Trophoblast cell (in vitro differentiated cells and primary cell): Measurements from ENCODE around the gene MRPS12.

Source experiments
- DNase-seq, 2 donors: peaks; one replicate each; pipeline ENCODE4 v3.0.0-alpha.2; 2016
- H2AFZ ChIP-seq: 2 replicates; pipeline ENCODE4 v1.6.1; 2013; ENCODE audit warnings: low read length, moderate library complexity, mild to moderate bottlenecking; ENCODE audit not compliant: insufficient read depth, poor library complexity
- H2AK5ac ChIP-seq: 2 replicates; pipeline ENCODE4 v1.6.1; 2013; ENCODE audit warnings: mild to moderate bottlenecking, low read length
- H2BK120ac ChIP-seq: 2 replicates; pipeline ENCODE4 v1.6.1; 2013; ENCODE audit warnings: low read length, mild to moderate bottlenecking, moderate library complexity; ENCODE audit not compliant: insufficient read depth, poor library complexity
- H2BK12ac ChIP-seq: 2 replicates; pipeline ENCODE4 v1.6.1; 2013; ENCODE audit warnings: mild to moderate bottlenecking, low read length, moderate library complexity
- H2BK5ac ChIP-seq: 2 replicates; pipeline ENCODE4 v1.6.1; 2013; ENCODE audit warnings: low read length, low read depth, moderate library complexity, mild to moderate bottlenecking; ENCODE audit not compliant: poor library complexity
- H3K14ac ChIP-seq: 2 replicates; pipeline ENCODE4 v1.6.1; 2013; ENCODE audit warnings: mild to moderate bottlenecking, low read length
- H3K18ac ChIP-seq: 2 replicates; pipeline ENCODE4 v1.6.1; 2013; ENCODE audit warnings: mild to moderate bottlenecking, low read length
- H3K23ac ChIP-seq: 2 replicates; pipeline ENCODE4 v1.6.1; 2013; ENCODE audit warnings: low read length
- H3K27ac ChIP-seq: 2 replicates; pipeline ENCODE4 v1.5.1; 2013; ENCODE audit warnings: low read depth, mild to moderate bottlenecking, inconsistent platforms, low read length, moderate library complexity
- H3K27me3 ChIP-seq: 2 replicates; pipeline ENCODE4 v1.6.1; 2013; ENCODE audit warnings: inconsistent platforms, mild to moderate bottlenecking, low read length, moderate library complexity; ENCODE audit not compliant: insufficient read depth
- H3K36me3 ChIP-seq, 2 experiments: 1 replicate in 1 of 2; 2 replicates in 1 of 2; pipeline ENCODE4 v1.6.1; 2013; ENCODE audit warnings: low read length in 2 of 2, mild to moderate bottlenecking in 2 of 2, moderate library complexity in 1 of 2; ENCODE audit not compliant: insufficient read depth in 2 of 2, control insufficient read depth in 1 of 2
- H3K4ac ChIP-seq: 2 replicates; pipeline ENCODE4 v1.6.1; 2013; ENCODE audit warnings: low read depth, mild to moderate bottlenecking, low read length, moderate library complexity
- H3K4me1 ChIP-seq, 2 experiments: 1 replicate in 1 of 2; 2 replicates in 1 of 2; pipeline ENCODE4 v1.6.1; 2013; ENCODE audit warnings: low read length in 2 of 2, mild to moderate bottlenecking in 2 of 2, moderate library complexity in 1 of 2; ENCODE audit not compliant: insufficient read depth in 2 of 2, control insufficient read depth in 1 of 2
- H3K4me2 ChIP-seq: 2 replicates; pipeline ENCODE4 v1.6.1; 2013; ENCODE audit warnings: inconsistent platforms, mild to moderate bottlenecking, low read length, moderate library complexity
- H3K4me3 ChIP-seq: 2 replicates; pipeline ENCODE4 v1.5.1; 2013; ENCODE audit warnings: mild to moderate bottlenecking, low read depth, low read length, inconsistent platforms
- H3K79me1 ChIP-seq: one replicate; pipeline ENCODE4 v1.6.1; 2013; ENCODE audit warnings: low read length
- H3K79me2 ChIP-seq: 2 replicates; pipeline ENCODE4 v1.6.1; 2013; ENCODE audit warnings: low read length, mild to moderate bottlenecking; ENCODE audit not compliant: control insufficient read depth, insufficient read depth, poor library complexity
- H3K9ac ChIP-seq: 2 replicates; pipeline ENCODE4 v1.6.1; 2013; ENCODE audit warnings: mild to moderate bottlenecking, low read length
- H3K9me3 ChIP-seq: 2 replicates; pipeline ENCODE4 v1.6.1; 2013; ENCODE audit warnings: low read depth, mild to moderate bottlenecking, control low read depth, inconsistent platforms, low read length; ENCODE audit not compliant: insufficient read depth
- H4K12ac ChIP-seq: 2 replicates; pipeline ENCODE4 v1.6.1; 2013; ENCODE audit warnings: low read depth, mild to moderate bottlenecking, low read length, moderate library complexity
- H4K8ac ChIP-seq: 2 replicates; pipeline ENCODE4 v1.6.1; 2013; ENCODE audit warnings: low read depth, mild to moderate bottlenecking, low read length, moderate library complexity
- H4K91ac ChIP-seq: one replicate; pipeline ENCODE4 v1.6.1; 2013; ENCODE audit warnings: low read depth, mild to moderate bottlenecking, low read length, moderate library complexity
- WGBS: extraction: QIAGEN DNeasy Blood & Tissue Kit; methylation state at CpG from one replicate; pipeline ENCODE4 v1.1.7; 2013; ENCODE audit warnings: missing lambda C conversion rate; ENCODE audit not compliant: insufficient read length, insufficient coverage; ENCODE audit errors: extremely low coverage; 5-methylcytosine and 5-hydroxymethylcytosine counted together

Gene MRPS12

GRCh38 chr19:38889803-38890202, 40.9 kb upstream of the MRPS12 start:
- H3K79me2 ChIP-seq: no peaks in the 10 kb centered on the region
- H3K27me3 ChIP-seq: no peaks in the 10 kb centered on the region
- no peaks in the 10 kb centered on the region for H3K9me3 ChIP-seq
- no peak overlapping the region for H3K4me3 ChIP-seq
- no peak for DNase-seq
- no peak overlapping the region for H2BK120ac ChIP-seq
- H3K27ac ChIP-seq: no peak overlapping the region
- H4K12ac ChIP-seq: no peak overlapping the region
- H3K36me3 ChIP-seq: peaks cover 7 to 10% of the 10 kb centered on the region in 2 experiments
- H2AFZ ChIP-seq: no peak overlapping the region
- no peaks in the 10 kb centered on the region for H3K79me1 ChIP-seq
- no peak overlapping the region for H4K8ac ChIP-seq
- no peak overlapping the region for H3K14ac ChIP-seq
- no peak overlapping the region for H3K4ac ChIP-seq
- no peak overlapping the region for H2AK5ac ChIP-seq
- WGBS: no CpG with 5 or more reads among the region's 8 CpGs
- H3K18ac ChIP-seq: no peak overlapping the region
- no peak overlapping the region for H3K23ac ChIP-seq
- H3K9ac ChIP-seq: no peak overlapping the region
- no peak overlapping the region for H2BK5ac ChIP-seq
- no peak overlapping the region for H2BK12ac ChIP-seq
- no peaks in the 10 kb centered on the region for H3K4me1 ChIP-seq
- no peak overlapping the region for H4K91ac ChIP-seq
- no peak overlapping the region for H3K4me2 ChIP-seq

DNA sequence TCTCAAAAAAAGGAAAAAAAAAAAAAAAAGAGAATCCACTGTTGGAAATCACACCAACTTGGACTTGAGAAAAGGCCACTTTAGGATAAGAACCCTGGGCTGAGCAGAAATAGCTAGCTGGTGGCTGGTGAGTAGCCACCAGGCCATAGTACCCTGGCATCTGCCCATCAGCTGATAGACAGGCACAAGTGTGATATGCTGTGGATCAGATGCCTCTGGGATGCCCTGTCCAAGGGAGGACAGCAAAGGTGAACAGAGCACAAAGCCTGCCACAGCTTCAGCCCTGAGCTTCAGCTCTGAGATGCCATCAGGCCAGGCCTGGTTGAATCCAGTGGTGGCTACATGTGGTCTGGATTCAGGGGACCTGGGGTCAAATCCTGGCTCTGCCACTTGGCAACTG, 40.1 kb upstream of the MRPS12 start:
- Histone ChIP-seq H3K9me3 (no peaks in the 10 kb centered on the region), H2BK12ac (no peak overlapping the region), H3K27ac (no peak overlapping the region), H3K23ac (no peak overlapping the region), H3K79me2 (no peaks in the 10 kb centered on the region), H3K36me3 (peaks cover 7 to 10% of the 10 kb centered on the region in 2 experiments), H3K4me2 (no peak overlapping the region), H3K4me3 (no peak overlapping the region), H3K4ac (no peak overlapping the region), H4K91ac (no peak overlapping the region), H4K8ac (no peak overlapping the region), H2AK5ac (no peak overlapping the region), H3K79me1 (no peaks in the 10 kb centered on the region), H3K4me1 (no peaks in the 10 kb centered on the region), H3K27me3 (no peaks in the 10 kb centered on the region), H4K12ac (no peak overlapping the region), H3K9ac (no peak overlapping the region), H3K14ac (no peak overlapping the region), H3K18ac (no peak overlapping the region), H2BK120ac (no peak overlapping the region), H2AFZ (no peak overlapping the region), H2BK5ac (no peak overlapping the region)
- no peak for DNase-seq

- no peak overlapping the region for H4K8ac ChIP-seq
- no peak overlapping the region for H3K14ac ChIP-seq
- no peaks in the 10 kb centered on the region for H3K9me3 ChIP-seq
- no peak overlapping the region for H4K91ac ChIP-seq
- no peak overlapping the region for H2BK12ac ChIP-seq
- peaks cover 7 to 10% of the 10 kb centered on the region in 2 experiments for H3K36me3 ChIP-seq
- no peaks in the 10 kb centered on the region for H3K79me1 ChIP-seq
- no peak overlapping the region for H4K12ac ChIP-seq
- no peak overlapping the region for H3K18ac ChIP-seq
- H2BK120ac ChIP-seq: no peak overlapping the region
- no peak overlapping the region for H3K4ac ChIP-seq
- no peak overlapping the region for H3K27ac ChIP-seq
- no peaks in the 10 kb centered on the region for H3K79me2 ChIP-seq
- H2BK5ac ChIP-seq: no peak overlapping the region
- no peak overlapping the region for H2AK5ac ChIP-seq
- no peak overlapping the region for H3K9ac ChIP-seq
- H3K4me1 ChIP-seq: no peaks in the 10 kb centered on the region
- H2AFZ ChIP-seq: no peak overlapping the region
- H3K4me2 ChIP-seq: no peak overlapping the region
- WGBS: no CpG with 5 or more reads among the region's 6 CpGs
- no peaks in the 10 kb centered on the region for H3K27me3 ChIP-seq
- H3K23ac ChIP-seq: no peak overlapping the region
- H3K4me3 ChIP-seq: no peak overlapping the region
- DNase-seq: no peak
These were observed 39.0 kb upstream of the MRPS12 start for GRCh38 chr19:38891771-38892170.

GRCh38 chr19:38892841-38893240, 37.9 kb upstream of the MRPS12 start:
- Histone ChIP-seq H3K79me1 (no peaks in the 10 kb centered on the region), H2AK5ac (no peak overlapping the region), H2BK5ac (no peak overlapping the region), H4K91ac (no peak overlapping the region), H2AFZ (no peak overlapping the region), H3K18ac (no peak overlapping the region), H3K14ac (no peak overlapping the region), H3K27me3 (no peaks in the 10 kb centered on the region), H3K4ac (no peak overlapping the region), H3K36me3 (peaks cover 7 to 10% of the 10 kb centered on the region in 2 experiments), H2BK120ac (no peak overlapping the region), H2BK12ac (no peak overlapping the region), H4K8ac (no peak overlapping the region), H3K27ac (no peak overlapping the region), H3K4me1 (no peaks in the 10 kb centered on the region), H4K12ac (no peak overlapping the region), H3K79me2 (no peaks in the 10 kb centered on the region), H3K4me2 (no peak overlapping the region), H3K9me3 (no peaks in the 10 kb centered on the region), H3K23ac (no peak overlapping the region), H3K4me3 (no peak overlapping the region), H3K9ac (no peak overlapping the region)
- WGBS: no CpG with 5 or more reads among the region's 5 CpGs
- DNase-seq: no peak
